Bone marrow (tissue), 2 donors: ENCODE data around the gene ARSI.
"Not testable (repeated sequence)": the region's sequence is repeated elsewhere in the genome, so short reads cannot be mapped to it uniquely, and the experiment has no call there.

Source experiments
- DNase-seq, 2 donors: peaks; one replicate each; lab custom pipeline; 2025; lab: John Stamatoyannopoulos, UW

ARSI gene

DNA sequence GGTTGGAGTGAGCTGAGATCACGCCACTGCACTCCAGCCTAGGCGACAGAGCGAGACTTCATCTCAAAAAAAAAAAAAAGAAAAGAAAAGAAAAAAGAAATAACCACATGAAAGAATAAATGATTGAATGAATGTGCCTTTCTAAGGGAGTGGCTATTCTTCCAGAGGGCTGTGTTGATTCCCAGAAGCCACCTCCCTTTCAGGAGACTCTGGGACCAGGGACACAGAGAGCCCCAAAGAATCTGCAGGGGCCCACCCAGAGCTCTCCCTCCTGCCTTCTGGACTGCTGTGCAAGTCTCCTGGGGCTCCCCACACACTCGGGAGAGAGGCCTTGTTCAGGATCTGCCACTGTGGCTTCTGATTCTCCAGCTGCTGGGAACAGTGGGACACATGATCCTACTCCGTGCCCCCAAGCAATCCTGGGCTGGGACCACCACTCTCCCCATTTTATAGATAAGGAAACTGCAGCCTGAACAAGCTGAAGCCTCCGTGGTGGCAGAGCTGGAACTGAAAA is 36.8 kb downstream of the ARSI start:
- no peak for DNase-seq

GRCh38 chr5:150264667-150265603 is 37.8 kb downstream of the ARSI start:
- no peak for DNase-seq

GRCh38 chr5:150263801-150264621 is 38.7 kb downstream of the ARSI start:
- peak; percentile 11 to 19 for DNase-seq

DNA sequence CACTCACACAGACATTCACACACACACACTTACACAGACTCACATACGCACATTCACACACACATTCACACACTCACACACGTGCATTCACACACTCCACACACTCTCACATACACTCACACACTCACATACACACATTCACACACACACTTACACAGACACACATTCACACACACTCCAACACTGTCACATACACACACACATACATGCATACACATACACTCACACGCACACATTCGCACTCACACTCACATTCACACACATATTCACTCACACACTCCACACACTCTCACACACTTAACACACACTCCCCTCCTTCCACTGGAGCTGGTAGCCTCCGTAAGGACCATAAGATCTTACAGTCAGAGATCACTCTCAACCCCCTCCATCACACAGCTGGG is 39.3 kb downstream of the ARSI start:
- DNase-seq = no peak

DNA sequence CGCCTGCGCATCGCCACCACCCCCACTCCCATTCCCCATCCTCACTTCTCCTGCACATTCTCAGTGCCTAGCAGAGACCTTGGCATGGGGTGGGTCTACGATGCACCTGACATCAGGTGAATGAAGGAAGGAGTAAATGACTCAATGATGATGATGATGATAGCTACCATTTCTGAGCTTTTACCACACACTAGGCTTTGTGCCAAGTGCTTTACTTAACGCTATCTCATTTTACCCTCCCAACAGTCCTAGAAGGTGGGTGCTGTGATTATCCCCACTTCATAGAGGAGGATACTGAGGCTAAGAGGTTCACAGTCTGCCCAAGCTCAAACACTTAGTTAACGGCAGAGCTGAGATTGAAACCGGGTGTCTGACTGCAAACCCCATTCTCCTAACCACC is 40.2 kb downstream of the ARSI start:
- DNase-seq = no peak

DNA sequence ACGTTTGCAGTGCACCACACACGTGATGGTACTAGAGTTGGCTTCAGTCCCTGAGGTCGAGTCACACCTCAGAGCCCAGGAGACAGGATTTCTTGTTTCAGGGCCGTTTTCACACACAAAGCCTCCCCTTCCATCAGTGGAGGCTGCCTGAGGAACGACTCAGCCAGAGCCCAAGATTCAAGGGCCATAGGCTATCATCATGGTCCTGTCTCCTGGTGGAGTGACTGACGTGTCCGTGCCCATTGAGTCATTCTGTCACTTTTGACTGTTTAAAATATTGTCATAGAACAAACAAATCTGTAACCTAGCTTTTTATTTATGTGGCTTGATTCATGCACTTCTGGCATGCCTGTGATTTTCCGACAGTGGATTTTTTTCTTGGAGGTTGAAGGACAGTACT is 41.5 kb downstream of the ARSI start:
- DNase-seq = no peak

GRCh38 chr5:150258130-150258529 is 44.6 kb downstream of the ARSI start:
- no peak for DNase-seq

- no peak for DNase-seq
Measured at GRCh38 chr5:150257424-150257823, 45.3 kb downstream of the ARSI start.

DNA sequence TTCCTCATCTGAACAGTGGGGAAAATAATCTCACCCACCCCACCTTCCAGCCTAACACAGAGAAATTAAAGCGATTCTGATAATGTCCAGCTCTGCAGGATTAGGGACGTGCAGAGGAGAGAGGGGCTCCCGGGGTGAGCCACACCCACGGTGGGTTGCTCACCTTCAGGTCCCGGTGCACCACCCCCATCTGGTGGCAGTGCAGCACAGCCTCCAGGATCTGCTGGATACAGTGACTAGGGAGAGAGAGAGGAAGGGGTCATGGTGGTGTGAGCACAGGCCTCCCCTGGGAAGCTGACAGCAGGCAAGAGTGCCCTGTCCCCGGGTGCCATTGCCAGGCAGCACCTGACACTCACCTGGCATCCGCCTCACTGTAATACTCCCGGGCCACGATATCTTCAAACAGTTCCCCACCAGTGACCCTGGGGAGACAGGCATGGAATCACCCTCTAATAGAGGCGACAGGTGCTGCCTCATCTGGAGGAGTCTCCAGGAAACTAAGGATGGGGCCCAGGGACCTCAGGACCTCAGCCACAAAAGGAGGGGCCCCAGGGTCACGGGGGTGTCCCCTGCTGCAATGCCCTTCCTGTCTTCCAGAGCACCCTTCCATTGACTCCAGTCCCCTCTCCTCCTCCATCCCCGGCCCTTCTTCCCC is 46.2 kb downstream of the ARSI start:
- DNase-seq = no peak

DNA sequence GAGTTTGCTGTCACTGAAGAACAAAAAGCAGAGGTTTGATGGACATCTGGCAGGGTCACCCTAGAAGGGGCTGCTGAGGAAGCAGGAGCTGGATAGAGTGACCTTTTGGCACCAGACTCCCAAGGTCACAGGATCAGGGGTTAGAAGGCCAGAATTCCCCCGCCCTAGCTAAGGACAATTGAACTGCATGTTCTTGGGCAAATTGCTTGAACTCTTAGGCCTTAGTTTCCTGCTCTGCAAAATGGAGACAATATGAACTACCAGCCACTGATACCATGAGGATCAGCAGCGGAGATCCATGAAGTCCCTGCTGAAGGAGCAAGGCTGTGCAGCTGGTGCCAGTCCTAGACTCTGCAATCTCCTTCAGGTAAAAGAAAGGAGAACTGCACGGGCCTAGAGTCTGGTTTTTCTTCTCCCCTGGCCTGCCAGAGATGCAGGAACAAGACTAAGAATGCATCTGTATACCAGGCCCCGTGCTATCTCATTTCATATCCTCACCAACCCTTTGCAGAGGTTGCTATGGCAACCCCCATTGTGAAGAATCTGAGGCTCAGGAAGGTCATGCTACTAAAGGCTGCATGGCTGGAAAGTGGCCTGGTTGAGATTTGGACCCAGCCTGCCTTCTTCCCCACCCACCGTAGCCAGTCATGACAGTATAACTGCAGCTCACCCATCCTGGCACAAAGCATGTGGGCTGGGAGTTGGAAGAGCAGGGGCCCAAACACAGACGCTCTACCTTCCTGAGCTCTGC is 46.9 kb downstream of the ARSI start:
- DNase-seq = no peak

GRCh38 chr5:150254774-150255173 is 47.9 kb downstream of the ARSI start:
- no peak for DNase-seq

- DNase-seq = no peak
Measured at GRCh38 chr5:150254363-150254762, 48.3 kb downstream of the ARSI start.

DNA sequence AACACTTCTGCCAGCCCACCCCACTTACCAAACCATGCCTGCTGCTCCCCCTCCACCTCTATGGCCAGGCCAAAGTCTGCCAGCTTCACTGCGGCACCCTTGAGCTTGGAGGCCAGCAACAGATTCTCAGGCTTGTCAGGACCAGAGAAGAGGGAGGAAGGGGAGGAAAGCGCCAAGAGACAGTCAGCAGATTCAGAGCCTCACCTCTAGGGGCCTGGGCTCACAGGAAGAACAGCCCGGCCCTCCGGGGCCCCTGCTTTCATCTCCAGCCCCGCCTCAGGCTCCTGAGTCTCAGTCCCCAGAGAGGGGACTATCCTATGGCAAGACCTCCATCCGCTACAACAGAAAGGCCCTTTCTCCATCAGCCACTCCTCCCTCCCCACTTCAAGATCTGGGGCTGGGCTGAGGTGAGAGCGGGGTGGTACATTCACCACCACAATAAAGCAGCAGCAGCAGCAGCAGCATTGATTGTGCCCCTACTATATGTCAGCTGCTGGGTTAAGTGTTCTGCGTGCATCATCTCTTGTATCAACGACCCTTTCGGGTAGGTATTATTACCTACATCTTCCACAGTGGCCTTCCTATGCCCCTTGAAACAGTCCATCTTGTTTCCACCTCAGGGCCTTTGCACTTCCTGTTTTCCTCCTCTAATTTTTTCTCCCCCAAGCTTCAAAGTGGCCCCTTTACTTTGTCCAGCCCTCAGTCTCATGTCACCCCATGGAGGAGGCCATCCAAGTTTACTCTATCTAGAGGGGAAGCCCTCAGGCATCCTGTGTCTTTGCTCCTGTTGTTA is 49.1 kb downstream of the ARSI start:
- DNase-seq = no peak

GRCh38 chr5:150252489-150252888 is 50.2 kb downstream of the ARSI start:
- no peak for DNase-seq

DNA sequence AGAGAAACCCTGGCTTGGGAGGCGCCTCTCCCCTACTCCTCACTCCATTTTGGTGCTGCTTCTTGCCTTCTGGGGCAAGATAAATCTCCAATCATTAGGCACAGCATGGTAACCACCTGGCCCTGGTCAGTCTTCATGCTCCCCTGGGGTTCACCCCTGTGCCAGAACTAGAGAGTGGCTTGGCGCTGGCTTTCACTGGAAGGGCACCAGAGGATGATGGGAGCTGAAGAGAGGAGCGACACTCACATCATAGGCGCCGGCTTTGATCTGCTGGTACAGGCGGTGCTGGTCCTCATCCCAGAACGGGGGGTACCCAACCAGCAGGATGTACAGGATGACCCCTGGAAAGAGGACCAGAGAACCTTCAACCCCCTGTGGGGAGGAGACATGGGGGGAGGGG is 51.2 kb downstream of the ARSI start:
- DNase-seq = no peak

DNA sequence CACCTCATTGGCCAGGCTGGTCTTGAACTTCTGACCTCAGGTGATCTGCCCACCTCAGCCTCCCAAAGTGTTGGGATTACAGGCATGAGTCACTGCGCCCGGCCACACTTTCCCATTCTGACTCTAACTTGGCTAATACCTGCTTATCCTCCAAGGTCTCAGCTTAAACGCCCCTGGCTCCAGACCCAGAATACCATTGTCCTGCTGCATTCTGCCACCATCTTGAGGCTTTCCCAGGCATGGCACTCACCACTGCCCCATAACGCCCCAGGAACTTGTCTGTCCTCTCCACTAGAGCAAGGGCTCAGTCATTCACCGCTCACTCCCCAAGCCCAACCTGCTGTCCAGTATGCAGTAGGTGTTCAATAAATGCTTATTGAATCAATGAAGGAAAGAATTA is 53.0 kb downstream of the ARSI start:
- no peak for DNase-seq

DNA sequence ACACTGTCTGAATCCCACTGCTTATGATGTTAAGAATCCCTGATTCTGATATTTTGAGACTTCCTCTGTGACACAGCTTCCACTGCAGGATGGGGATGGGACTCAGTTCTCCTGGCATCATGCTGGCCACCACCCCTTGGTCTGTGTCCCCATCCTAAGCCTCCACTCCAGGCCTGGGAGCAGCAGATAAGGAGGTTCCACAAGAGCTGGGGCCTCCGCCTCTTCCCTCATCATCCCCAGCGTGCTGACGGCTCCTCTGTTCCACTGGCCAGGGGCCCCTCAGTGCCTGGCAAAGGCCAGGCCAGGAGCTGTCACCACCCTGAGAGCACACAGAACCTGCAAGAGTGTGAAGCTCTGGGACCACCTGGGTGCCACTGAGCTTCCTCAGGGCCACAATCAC is 53.8 kb downstream of the ARSI start:
- DNase-seq = no peak

DNA sequence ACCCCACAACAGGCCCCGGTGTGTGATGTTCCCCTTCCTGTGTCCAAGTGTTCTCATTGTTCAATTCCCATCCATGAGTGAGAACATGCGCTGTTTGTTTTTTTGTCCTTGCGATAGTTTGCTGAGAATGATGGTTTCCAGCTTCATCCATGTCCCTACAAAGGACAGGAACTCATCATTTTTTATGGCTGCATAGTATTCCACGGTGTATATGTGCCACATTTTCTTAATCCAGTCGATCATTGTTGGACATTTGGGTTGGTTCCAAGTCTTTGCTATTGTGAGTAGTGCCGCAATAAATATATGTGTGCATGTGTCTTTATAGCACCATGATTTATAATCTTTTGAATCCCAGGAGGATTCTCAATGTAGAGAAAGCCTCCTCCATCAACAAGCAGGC is 54.2 kb downstream of the ARSI start:
- DNase-seq = not testable (repeated sequence)

- DNase-seq = no peak
Measured at GRCh38 chr5:150247726-150248125, 55.0 kb downstream of the ARSI start.

- no peak for DNase-seq
Measured at GRCh38 chr5:150246835-150247234, 55.9 kb downstream of the ARSI start.

DNA sequence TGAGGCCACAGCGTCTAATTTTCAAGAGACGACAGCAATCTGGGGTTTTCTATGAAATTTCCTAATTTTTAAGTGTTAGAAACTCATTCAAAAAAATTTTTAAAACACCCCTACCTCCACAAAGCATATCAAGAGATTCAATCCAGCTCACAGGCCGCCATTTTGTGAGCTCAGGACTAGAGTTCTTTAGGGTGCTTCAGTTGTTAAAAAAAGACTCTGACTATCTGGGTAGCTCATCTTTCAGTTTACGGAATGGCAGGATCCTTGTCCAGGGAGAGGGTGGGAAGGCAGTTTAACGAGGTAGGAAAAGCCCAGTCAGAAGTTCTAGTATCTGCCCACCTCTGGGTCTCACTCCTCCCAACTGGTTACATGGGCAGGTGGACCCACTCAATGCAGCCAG is 56.3 kb downstream of the ARSI start:
- DNase-seq = no peak
